Measurements from ENCODE around the gene EEF1B2. TPM values are rescaled to one million over a fixed set of nuclear protein-coding genes. Genes with fewer than 3 reads are reported as not detected.
"Not testable (repeated sequence)": the region's sequence is repeated elsewhere in the genome, so short reads cannot be mapped to it uniquely, and the experiment has no call there.

EEF1B2 gene
- total RNA-seq, 2 experiments from 2014 or later = 559 to 585 TPM

DNA sequence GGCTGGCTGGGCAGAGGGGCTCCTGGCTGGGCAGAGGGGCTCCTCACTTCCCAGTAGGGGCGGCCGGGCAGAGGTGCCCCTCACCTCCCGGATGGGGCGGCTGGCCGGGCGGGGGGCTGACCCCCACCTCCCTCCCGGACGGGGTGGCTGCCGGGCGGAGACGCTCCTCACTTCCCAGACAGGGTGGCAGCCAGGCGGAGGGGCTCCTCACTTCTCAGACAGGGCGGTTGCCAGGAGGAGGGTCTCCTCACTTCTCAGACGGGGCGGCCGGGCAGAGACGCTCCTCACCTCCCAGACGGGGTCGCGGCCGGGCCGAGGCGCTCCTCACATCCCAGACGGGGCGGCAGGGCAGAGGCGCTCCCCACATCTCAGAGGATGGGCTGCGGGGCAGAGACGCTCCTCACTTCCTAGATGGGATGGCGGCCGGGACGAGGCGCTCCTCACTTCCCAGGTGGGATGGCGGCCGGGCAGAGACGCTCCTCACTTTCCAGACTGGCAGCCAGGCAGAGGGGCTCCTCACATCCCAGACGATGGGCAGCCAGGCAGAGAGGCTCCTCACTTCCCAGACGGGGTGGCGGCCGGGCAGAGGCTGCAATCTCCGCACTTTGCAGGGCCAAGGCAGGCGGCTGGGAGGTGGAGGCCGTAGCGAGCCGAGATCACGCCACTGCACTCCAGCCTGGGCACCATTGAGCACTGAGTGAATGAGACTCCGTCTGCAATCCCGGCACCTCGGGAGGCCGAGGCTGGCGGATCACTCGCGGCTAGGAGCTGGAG is 12.1 kb downstream of the EEF1B2 start:
- H3K36me3 Mint-ChIP-seq (ENCODE audit: low read depth) = peaks cover 23% of the 10 kb centered on the region
- H3K27ac Mint-ChIP-seq; H3K4me1 Mint-ChIP-seq (ENCODE audit: low read depth); H3K27me3 Mint-ChIP-seq (ENCODE audit: low read depth); ATAC-seq; H3K9me3 Mint-ChIP-seq (ENCODE audit: insufficient read depth); CTCF ChIA-PET; H3K4me3 Mint-ChIP-seq; DNase-seq; POLR2A ChIA-PET: not testable (repeated sequence)

DNA sequence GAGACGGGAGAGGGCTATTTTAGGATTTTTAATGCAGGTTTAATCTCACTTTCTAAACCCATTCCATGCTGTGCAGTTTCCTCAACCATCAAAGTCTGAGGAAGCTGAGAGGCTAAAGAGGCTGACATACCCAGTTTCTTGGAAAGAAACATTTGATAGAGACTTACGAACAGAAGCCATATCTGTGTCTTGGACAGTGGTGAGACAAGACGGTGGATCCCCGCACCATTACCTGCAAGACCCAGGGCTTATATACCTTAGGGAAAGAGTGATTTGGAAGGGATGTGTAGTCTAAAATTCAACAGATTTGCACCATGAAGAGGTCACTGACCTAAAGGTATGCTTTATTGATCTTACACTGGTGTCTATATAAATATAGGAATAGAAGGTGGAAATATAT is 13.5 kb downstream of the EEF1B2 start:
- H3K36me3 Mint-ChIP-seq (ENCODE audit: low read depth) = peaks cover 15% of the 10 kb centered on the region
- POLR2A ChIA-PET = interaction anchor here (0.6 kb wide), 1 partner anchor 284 kb away, joined by 3 read pairs; no protein-coding TSS in a partner anchor
- CTCF ChIA-PET = interaction anchor here (1.7 kb wide), 1 partner anchor 9 kb away, joined by 3 read pairs; no protein-coding TSS in a partner anchor

DNA sequence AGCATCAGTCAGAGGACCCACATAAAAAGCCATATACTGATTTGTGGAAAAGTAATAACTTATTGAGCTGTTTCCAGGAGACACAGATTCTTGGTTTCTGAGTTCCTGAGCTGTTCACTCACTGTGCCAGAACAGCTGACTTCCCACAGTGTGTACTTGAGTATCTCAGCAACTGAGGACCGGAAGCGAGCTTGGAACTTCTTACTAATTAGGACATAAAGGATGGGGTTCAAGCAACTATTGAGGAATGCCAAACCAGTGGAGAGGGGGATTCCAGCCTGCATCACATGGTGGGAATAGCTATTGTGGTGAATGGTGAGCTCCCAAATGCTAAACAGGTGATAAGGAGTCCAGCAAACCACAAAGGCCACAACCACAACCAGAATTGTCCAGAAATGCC is 16.4 kb downstream of the EEF1B2 start:
- DNase-seq = no peak
- no peak overlapping the region for H3K4me3 Mint-ChIP-seq
- ATAC-seq = no peak
- H3K9me3 Mint-ChIP-seq (ENCODE audit: insufficient read depth) = no peaks in the 10 kb centered on the region
- POLR2A ChIA-PET = no interaction called here
- H3K27me3 Mint-ChIP-seq (ENCODE audit: low read depth) = peaks cover 4% of the 10 kb centered on the region
- no peaks in the 10 kb centered on the region for H3K4me1 Mint-ChIP-seq (ENCODE audit: low read depth)
- H3K36me3 Mint-ChIP-seq (ENCODE audit: low read depth) = no peaks in the 10 kb centered on the region
- CTCF ChIA-PET = no interaction called here
- H3K27ac Mint-ChIP-seq = no peak overlapping the region

More for the DNA sequence above, 13.5 kb downstream of the EEF1B2 start:
- H3K4me3 Mint-ChIP-seq = no peak overlapping the region
- H3K9me3 Mint-ChIP-seq (ENCODE audit: insufficient read depth) = no peaks in the 10 kb centered on the region
- no peaks in the 10 kb centered on the region for H3K4me1 Mint-ChIP-seq (ENCODE audit: low read depth)
- DNase-seq (no peak), ATAC-seq (no peak)
- H3K27ac Mint-ChIP-seq = no peak overlapping the region
- H3K27me3 Mint-ChIP-seq (ENCODE audit: low read depth) = peaks cover 4% of the 10 kb centered on the region

DNA sequence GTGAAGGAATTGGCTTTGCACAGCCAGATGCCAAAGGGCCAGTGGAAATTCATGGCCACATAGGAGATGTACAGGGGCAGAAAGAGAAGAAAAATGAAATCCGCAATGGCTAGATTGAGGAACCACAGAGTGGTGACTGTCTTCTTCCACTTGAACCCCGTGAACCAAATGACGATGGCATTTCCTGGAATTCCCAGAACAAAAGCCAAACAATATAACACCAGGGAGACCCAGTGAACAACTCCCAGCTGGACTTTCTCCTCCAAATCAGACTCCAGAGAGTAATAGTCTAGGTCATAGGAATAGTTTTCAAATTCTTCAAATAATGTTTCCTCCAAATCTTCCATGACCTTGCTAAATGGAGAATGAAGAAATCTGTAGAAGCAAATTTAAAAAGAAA is 17.2 kb downstream of the EEF1B2 start:
- H3K36me3 Mint-ChIP-seq (ENCODE audit: low read depth) = no peaks in the 10 kb centered on the region
- ChIA-PET CTCF (no interaction called here), POLR2A (no interaction called here)

DNA sequence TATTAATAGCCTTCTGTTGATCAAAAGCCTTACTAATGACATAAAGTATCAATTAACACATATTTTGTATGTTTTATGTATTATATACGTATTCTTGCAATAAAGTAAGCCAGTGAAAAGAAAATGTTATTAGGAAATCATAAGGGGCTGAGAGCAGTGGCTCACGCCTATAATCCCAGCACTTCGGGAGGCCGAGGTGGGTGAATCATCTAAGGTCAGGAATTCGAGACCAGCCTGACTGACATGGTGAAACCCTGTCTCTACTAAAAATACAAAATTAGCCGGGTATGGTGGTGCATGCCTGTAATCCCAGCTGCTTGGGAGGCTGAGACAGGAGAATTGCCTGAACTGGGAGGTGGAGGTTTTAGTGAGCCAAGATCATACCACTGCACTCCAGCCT is 21.8 kb downstream of the EEF1B2 start:
- H3K4me3 Mint-ChIP-seq; H3K9me3 Mint-ChIP-seq (ENCODE audit: insufficient read depth); H3K4me1 Mint-ChIP-seq (ENCODE audit: low read depth); DNase-seq; H3K27me3 Mint-ChIP-seq (ENCODE audit: low read depth); POLR2A ChIA-PET; H3K27ac Mint-ChIP-seq; ATAC-seq; H3K36me3 Mint-ChIP-seq (ENCODE audit: low read depth); CTCF ChIA-PET: not testable (repeated sequence)

More for the DNA sequence above, 17.2 kb downstream of the EEF1B2 start:
- Mint-ChIP-seq H3K27me3 (ENCODE audit: low read depth) (peaks cover 4% of the 10 kb centered on the region), H3K27ac (no peak overlapping the region), H3K4me3 (no peak overlapping the region), H3K4me1 (ENCODE audit: low read depth) (no peaks in the 10 kb centered on the region), H3K9me3 (ENCODE audit: insufficient read depth) (no peaks in the 10 kb centered on the region)
- ATAC-seq (no peak), DNase-seq (no peak)

DNA sequence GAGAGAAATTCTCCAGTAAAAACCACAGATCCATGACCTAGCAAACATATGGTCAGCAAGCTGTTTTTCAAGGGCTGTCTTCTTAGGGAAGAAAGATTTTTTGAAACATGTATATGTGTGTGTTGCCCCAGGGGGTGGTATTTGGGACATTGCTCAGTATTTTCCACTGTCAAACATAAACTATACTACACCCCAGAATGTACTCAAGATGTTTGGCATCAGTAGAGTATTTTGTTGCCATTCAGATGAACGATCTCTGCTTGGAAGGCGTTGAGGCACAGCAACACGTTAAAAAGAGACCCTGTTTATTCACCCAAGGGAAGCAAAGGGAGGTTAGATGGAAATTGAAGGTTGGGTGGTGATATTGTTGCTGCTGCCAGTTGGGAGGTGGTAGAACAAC is 30.0 kb downstream of the EEF1B2 start:
- no peaks in the 10 kb centered on the region for H3K36me3 Mint-ChIP-seq (ENCODE audit: low read depth)
- peaks cover 8% of the 10 kb centered on the region for H3K27me3 Mint-ChIP-seq (ENCODE audit: low read depth)
- no peak for DNase-seq
- CTCF ChIA-PET = no interaction called here
- H3K4me1 Mint-ChIP-seq (ENCODE audit: low read depth) = no peaks in the 10 kb centered on the region
- POLR2A ChIA-PET = no interaction called here
- ATAC-seq = no peak
- no peak overlapping the region for H3K4me3 Mint-ChIP-seq
- H3K9me3 Mint-ChIP-seq (ENCODE audit: insufficient read depth) = no peaks in the 10 kb centered on the region
- no peak overlapping the region for H3K27ac Mint-ChIP-seq

- peaks cover 8% of the 10 kb centered on the region for H3K27me3 Mint-ChIP-seq (ENCODE audit: low read depth)
- H3K36me3 Mint-ChIP-seq (ENCODE audit: low read depth) = no peaks in the 10 kb centered on the region
- POLR2A ChIA-PET = no interaction called here
- H3K4me3 Mint-ChIP-seq = no peak overlapping the region
- H3K4me1 Mint-ChIP-seq (ENCODE audit: low read depth) = no peaks in the 10 kb centered on the region
- no peak for ATAC-seq
- H3K27ac Mint-ChIP-seq = no peak overlapping the region
- no peaks in the 10 kb centered on the region for H3K9me3 Mint-ChIP-seq (ENCODE audit: insufficient read depth)
- CTCF ChIA-PET = no interaction called here
- no peak for DNase-seq
Observed at GRCh38 chr2:206190111-206190510, 30.4 kb downstream of the EEF1B2 start.

GRCh38 chr2:206190689-206191088 is 31.0 kb downstream of the EEF1B2 start:
- DNase-seq (no peak), ATAC-seq (no peak)
- Mint-ChIP-seq H3K4me3 (no peak overlapping the region), H3K4me1 (ENCODE audit: low read depth) (no peaks in the 10 kb centered on the region), H3K27me3 (ENCODE audit: low read depth) (peaks cover 8% of the 10 kb centered on the region), H3K9me3 (ENCODE audit: insufficient read depth) (no peaks in the 10 kb centered on the region), H3K27ac (no peak overlapping the region), H3K36me3 (ENCODE audit: low read depth) (no peaks in the 10 kb centered on the region)
- POLR2A ChIA-PET = no interaction called here
- CTCF ChIA-PET = no interaction called here

DNA sequence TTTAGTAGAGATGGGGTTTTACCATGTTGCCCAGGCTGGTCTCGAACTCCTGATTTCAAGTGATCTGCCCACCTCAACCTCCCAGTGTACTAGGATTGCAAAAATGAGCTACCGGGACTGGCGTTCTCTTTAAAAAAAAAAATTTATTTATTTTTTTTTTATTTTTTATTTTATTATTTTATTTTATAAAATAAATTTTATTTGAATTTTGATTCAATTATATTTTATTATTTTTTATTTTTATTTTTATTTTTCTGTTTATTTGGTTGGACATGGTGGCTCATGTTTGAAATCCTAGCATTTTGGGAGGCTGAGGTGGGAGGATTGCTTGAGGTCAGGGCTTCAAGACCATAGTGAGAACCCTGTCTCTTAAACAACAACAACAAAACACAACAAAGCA is 32.5 kb downstream of the EEF1B2 start:
- CTCF ChIA-PET = no interaction called here
- no peaks in the 10 kb centered on the region for H3K36me3 Mint-ChIP-seq (ENCODE audit: low read depth)
- DNase-seq (no peak), ATAC-seq (no peak)
- H3K27ac Mint-ChIP-seq = no peak overlapping the region
- H3K27me3 Mint-ChIP-seq (ENCODE audit: low read depth) = peaks cover 5% of the 10 kb centered on the region
- POLR2A ChIA-PET = no interaction called here
- no peak overlapping the region for H3K4me3 Mint-ChIP-seq
- H3K4me1 Mint-ChIP-seq (ENCODE audit: low read depth) = no peaks in the 10 kb centered on the region
- H3K9me3 Mint-ChIP-seq (ENCODE audit: insufficient read depth) = no peaks in the 10 kb centered on the region

GRCh38 chr2:206193671-206194357 is 34.1 kb downstream of the EEF1B2 start:
- H3K36me3 Mint-ChIP-seq (ENCODE audit: low read depth) = no peaks in the 10 kb centered on the region
- CTCF ChIA-PET = no interaction called here
- H3K9me3 Mint-ChIP-seq (ENCODE audit: insufficient read depth) = no peaks in the 10 kb centered on the region
- H3K27me3 Mint-ChIP-seq (ENCODE audit: low read depth) = peaks cover 3% of the 10 kb centered on the region
- no peak overlapping the region for H3K4me3 Mint-ChIP-seq
- POLR2A ChIA-PET = no interaction called here
- no peak overlapping the region for H3K27ac Mint-ChIP-seq
- H3K4me1 Mint-ChIP-seq (ENCODE audit: low read depth) = no peaks in the 10 kb centered on the region
- DNase-seq (no peak), ATAC-seq (no peak)

GRCh38 chr2:206198677-206199076 is 39.0 kb downstream of the EEF1B2 start:
- CTCF ChIA-PET = no interaction called here
- no peak for DNase-seq
- no peak overlapping the region for H3K27ac Mint-ChIP-seq
- no peak for ATAC-seq
- no peaks in the 10 kb centered on the region for H3K4me1 Mint-ChIP-seq (ENCODE audit: low read depth)
- no peaks in the 10 kb centered on the region for H3K36me3 Mint-ChIP-seq (ENCODE audit: low read depth)
- no peaks in the 10 kb centered on the region for H3K9me3 Mint-ChIP-seq (ENCODE audit: insufficient read depth)
- peaks cover 7% of the 10 kb centered on the region for H3K27me3 Mint-ChIP-seq (ENCODE audit: low read depth)
- POLR2A ChIA-PET = no interaction called here
- no peak overlapping the region for H3K4me3 Mint-ChIP-seq

- H3K27ac Mint-ChIP-seq = no peak overlapping the region
- ChIA-PET CTCF (no interaction called here), POLR2A (no interaction called here)
- DNase-seq (no peak), ATAC-seq (no peak)
- H3K27me3 Mint-ChIP-seq (ENCODE audit: low read depth) = peaks cover 7% of the 10 kb centered on the region
- H3K9me3 Mint-ChIP-seq (ENCODE audit: insufficient read depth) = no peaks in the 10 kb centered on the region
- no peaks in the 10 kb centered on the region for H3K36me3 Mint-ChIP-seq (ENCODE audit: low read depth)
- no peak overlapping the region for H3K4me3 Mint-ChIP-seq
- H3K4me1 Mint-ChIP-seq (ENCODE audit: low read depth) = no peaks in the 10 kb centered on the region
Observed at GRCh38 chr2:206201075-206201848, 41.6 kb downstream of the EEF1B2 start.

Measured in activated CD8-positive, alpha-beta T cell treated with anti-CD3 and anti-CD28 coated beads, Interleukin-2, amount 10 ng/mL, durations not matched to agents 7 days and 5 days (primary cell).